Measurements from ENCODE around the gene INTS13.
"Not testable (repeated sequence)": the region's sequence is repeated elsewhere in the genome, so short reads cannot be mapped to it uniquely, and the experiment has no call there.

INTS13 gene

GRCh38 chr12:26870491-26871419, 67.0 kb downstream of the INTS13 start:
- no peak for DNase-seq (ENCODE audit: low read depth in 2 of 2, low spot score in 1 of 2)

GRCh38 chr12:26869908-26870459, 67.8 kb downstream of the INTS13 start:
- no peak for DNase-seq (ENCODE audit: low read depth in 2 of 2, low spot score in 1 of 2)

DNA sequence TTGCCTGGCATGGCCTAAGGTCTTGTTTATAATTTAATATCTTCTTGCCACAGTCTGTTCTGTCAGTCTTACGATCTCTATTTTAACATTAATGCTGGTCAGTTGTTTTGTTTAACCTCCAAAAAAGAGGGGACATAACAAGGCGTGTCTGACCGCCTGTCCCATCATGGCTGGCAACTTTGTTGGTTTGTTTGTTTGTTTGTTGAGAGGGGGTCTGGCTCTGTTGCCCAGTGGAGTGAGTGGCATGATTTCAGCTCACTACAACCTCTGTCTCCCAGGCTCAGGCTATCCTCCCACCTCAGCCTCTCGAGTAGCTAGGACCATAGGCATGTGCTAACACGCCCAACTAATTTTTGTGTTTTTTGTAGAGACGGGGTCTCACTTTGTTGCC, 68.7 kb downstream of the INTS13 start:
- DNase-seq (ENCODE audit: low read depth in 2 of 2, low spot score in 1 of 2): no peak

GRCh38 chr12:26868447-26869103, 69.2 kb downstream of the INTS13 start:
- no peak for DNase-seq (ENCODE audit: low read depth in 2 of 2, low spot score in 1 of 2)

DNA sequence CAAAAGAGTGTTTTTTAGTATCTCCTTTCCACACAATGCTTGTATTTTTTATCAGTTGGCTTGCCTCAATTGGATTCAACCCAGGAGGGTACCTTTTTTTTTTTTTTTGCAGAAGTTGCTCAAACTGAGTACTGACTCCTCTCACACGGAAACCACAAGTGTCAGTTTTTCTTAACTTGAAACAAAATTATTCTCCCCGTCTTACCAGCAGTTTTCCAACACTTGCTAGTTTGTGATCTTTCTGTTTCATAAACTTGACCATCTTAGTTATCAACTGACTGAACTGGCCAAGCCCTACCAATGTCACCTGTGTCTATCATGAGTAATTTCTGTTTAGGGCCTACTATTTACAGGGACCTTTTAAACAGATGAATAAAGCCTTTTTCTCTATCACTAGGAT, 70.7 kb downstream of the INTS13 start:
- DNase-seq (ENCODE audit: low read depth in 2 of 2, low spot score in 1 of 2): no peak

- no peak for DNase-seq (ENCODE audit: low read depth in 2 of 2, low spot score in 1 of 2)
Observed at GRCh38 chr12:26863515-26863914, 74.3 kb downstream of the INTS13 start.

- not testable (repeated sequence) for DNase-seq (ENCODE audit: low read depth in 2 of 2, low spot score in 1 of 2)
Observed at GRCh38 chr12:26862787-26863186, 75.0 kb downstream of the INTS13 start.

DNA sequence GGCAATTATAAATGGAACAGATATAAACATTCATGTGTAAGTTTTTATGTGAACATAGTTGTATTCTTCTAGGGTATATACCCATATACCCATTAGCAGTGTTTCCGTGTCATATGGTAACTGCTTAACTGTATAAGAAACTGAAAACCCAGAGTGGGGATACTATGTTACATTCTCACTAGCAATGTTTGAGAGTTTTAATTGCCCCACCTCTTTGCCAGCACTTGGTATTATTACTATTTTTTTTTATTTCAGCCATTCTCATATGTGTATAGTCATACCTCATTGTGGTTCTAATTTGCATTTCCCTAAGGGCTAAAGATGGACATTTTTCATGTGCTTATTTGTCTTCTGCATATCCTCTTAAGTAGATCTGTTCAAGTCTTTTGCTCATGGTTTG, 76.1 kb downstream of the INTS13 start:
- DNase-seq (ENCODE audit: low read depth in 2 of 2, low spot score in 1 of 2): no peak

DNA sequence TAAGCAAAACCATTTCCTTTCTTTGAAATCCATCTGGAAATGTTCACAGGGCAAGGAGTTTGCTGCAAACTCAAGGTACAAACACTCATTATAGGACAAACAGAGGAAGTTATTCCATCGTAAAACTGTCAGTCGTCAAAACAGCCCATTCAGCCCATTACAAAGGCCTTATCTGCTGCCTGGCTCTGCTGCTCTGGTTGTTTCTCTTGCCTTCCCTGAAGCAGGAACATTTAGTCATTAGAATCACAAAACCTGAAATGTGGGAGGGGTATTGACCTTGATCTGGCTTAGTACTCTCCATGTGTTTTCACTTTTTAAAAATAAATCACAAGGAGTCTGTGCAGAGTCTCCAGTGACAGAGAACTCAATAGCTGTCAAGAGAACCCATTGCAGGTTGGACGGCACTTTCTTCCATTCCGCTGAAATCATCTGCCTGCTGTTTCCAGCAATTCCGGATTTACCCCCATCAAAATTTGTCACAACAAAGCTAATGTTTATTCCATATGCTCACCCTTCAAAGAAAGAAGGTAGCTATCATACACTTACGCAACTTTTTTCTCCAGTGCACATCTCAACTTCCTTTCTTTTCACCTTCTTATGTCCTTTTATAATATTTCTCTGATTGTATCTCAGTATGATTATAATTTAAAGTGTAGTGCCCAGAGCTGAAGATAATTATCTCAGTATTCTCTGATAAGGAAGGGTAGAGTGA, 80.2 kb downstream of the INTS13 start:
- no peak for DNase-seq (ENCODE audit: low read depth in 2 of 2, low spot score in 1 of 2)

- DNase-seq (ENCODE audit: low read depth in 2 of 2, low spot score in 1 of 2): no peak
Observed at GRCh38 chr12:26855337-26855736, 82.4 kb downstream of the INTS13 start.

All from stimulated activated CD8-positive, alpha-beta memory T cell treated with anti-CD3 and anti-CD28 coated beads, Interleukin-4, amount 100 ng/mL, for 1 hour (primary cell).